ENCODE data around the gene MAP4K3.

MAP4K3 gene

DNA sequence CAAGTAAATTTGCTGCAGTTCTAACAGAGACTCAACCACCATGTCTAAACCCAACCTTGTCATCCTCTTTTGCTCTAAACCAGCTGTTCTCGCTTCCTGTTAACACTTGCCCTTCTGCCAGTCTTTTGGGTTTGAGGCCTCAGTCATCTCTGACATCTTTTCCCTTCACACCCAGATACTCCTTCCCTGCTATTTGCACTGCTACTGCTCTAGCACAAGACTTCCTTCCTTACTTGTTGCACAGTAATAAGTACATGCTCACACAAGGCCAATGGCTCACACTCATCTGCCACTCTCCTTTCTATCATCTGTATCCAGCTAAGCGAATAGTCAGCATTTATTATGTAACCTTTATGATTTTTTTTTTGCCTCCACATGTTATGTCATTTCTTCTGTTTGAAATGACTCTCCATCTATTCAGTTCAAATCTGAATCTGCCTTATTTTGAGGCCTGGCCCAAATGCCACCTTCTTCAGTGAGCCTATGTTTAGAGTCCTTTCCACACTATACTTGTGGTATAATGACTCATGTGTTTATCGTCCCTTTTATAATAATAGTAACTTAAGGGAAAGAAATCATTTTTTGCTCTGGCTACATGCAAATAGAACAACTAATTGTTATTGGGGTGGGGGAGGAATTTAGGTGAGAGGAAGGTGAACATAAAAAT lies 170.8 kb downstream of the MAP4K3 start:
- TF ChIP-seq, protein P1, sequence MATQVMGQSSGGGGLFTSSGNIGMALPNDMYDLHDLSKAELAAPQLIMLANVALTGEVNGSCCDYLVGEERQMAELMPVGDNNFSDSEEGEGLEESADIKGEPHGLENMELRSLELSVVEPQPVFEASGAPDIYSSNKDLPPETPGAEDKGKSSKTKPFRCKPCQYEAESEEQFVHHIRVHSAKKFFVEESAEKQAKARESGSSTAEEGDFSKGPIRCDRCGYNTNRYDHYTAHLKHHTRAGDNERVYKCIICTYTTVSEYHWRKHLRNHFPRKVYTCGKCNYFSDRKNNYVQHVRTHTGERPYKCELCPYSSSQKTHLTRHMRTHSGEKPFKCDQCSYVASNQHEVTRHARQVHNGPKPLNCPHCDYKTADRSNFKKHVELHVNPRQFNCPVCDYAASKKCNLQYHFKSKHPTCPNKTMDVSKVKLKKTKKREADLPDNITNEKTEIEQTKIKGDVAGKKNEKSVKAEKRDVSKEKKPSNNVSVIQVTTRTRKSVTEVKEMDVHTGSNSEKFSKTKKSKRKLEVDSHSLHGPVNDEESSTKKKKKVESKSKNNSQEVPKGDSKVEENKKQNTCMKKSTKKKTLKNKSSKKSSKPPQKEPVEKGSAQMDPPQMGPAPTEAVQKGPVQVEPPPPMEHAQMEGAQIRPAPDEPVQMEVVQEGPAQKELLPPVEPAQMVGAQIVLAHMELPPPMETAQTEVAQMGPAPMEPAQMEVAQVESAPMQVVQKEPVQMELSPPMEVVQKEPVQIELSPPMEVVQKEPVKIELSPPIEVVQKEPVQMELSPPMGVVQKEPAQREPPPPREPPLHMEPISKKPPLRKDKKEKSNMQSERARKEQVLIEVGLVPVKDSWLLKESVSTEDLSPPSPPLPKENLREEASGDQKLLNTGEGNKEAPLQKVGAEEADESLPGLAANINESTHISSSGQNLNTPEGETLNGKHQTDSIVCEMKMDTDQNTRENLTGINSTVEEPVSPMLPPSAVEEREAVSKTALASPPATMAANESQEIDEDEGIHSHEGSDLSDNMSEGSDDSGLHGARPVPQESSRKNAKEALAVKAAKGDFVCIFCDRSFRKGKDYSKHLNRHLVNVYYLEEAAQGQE (IDR thresholded peaks at IDR 0.05; ENCODE audit: insufficient read depth in 1 of 2, low read depth in 2 of 2, low read length in 2 of 2), result no peak
- no peak for TF ChIP-seq POLR2AphosphoS5 (IDR thresholded peaks at IDR 0.05; ENCODE audit: low read depth, low read length)
- no peak for TF ChIP-seq SIN3A (IDR thresholded peaks at IDR 0.05; ENCODE audit: borderline replicate concordance, insufficient read depth, low read length)
- TF ChIP-seq TAF1 (IDR thresholded peaks at IDR 0.05; ENCODE audit: borderline replicate concordance, insufficient read depth, low read length), result no peak
- no peak for TF ChIP-seq FOXP2 (optimal IDR thresholded peaks at IDR 0.05; ENCODE audit: borderline replicate concordance, extremely low read depth, extremely low read length, insufficient read depth)

GRCh38 chr2:39265315-39265714 lies 171.8 kb downstream of the MAP4K3 start:
- TF ChIP-seq FOXP2 (optimal IDR thresholded peaks at IDR 0.05; ENCODE audit: borderline replicate concordance, extremely low read depth, extremely low read length, insufficient read depth), result no peak
- TF ChIP-seq TAF1 (IDR thresholded peaks at IDR 0.05; ENCODE audit: borderline replicate concordance, insufficient read depth, low read length), result no peak
- TF ChIP-seq, protein P1 (IDR thresholded peaks at IDR 0.05; ENCODE audit: insufficient read depth in 1 of 2, low read depth in 2 of 2, low read length in 2 of 2), result no peak
- no peak for TF ChIP-seq SIN3A (IDR thresholded peaks at IDR 0.05; ENCODE audit: borderline replicate concordance, insufficient read depth, low read length)
- TF ChIP-seq POLR2AphosphoS5 (IDR thresholded peaks at IDR 0.05; ENCODE audit: low read depth, low read length), result no peak

DNA sequence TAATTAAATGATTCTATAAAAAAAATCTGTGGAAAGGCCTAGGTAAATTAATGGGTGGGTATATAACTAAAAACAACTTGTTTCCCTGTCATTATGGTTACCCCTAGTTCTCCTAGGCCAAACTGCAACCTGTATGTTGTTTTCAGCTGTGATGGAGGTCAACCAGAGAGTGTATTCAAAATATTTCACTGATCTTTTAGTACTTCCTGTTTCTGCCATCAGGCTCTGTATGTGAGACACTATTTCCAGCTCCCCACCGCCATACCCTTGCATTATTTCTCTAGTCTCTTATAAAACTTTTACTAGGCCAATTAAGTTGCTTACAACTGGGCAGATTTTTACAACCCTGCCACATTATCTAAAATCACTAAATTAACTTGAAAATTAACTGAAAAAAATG lies 172.4 kb downstream of the MAP4K3 start:
- TF ChIP-seq POLR2AphosphoS5 (IDR thresholded peaks at IDR 0.05; ENCODE audit: low read depth, low read length), result no peak
- no peak for TF ChIP-seq FOXP2 (optimal IDR thresholded peaks at IDR 0.05; ENCODE audit: borderline replicate concordance, extremely low read depth, extremely low read length, insufficient read depth)
- TF ChIP-seq TAF1 (IDR thresholded peaks at IDR 0.05; ENCODE audit: borderline replicate concordance, insufficient read depth, low read length), result no peak
- TF ChIP-seq SIN3A (IDR thresholded peaks at IDR 0.05; ENCODE audit: borderline replicate concordance, insufficient read depth, low read length), result no peak
- TF ChIP-seq, protein P1 (IDR thresholded peaks at IDR 0.05; ENCODE audit: insufficient read depth in 1 of 2, low read depth in 2 of 2, low read length in 2 of 2), result no peak

- no peak for TF ChIP-seq SIN3A (IDR thresholded peaks at IDR 0.05; ENCODE audit: borderline replicate concordance, insufficient read depth, low read length)
These were observed 177.0 kb downstream of the MAP4K3 start for GRCh38 chr2:39260087-39260486.

GRCh38 chr2:39256040-39256439 lies 181.0 kb downstream of the MAP4K3 start:
- no peak for TF ChIP-seq TAF1 (IDR thresholded peaks at IDR 0.05; ENCODE audit: borderline replicate concordance, insufficient read depth, low read length)
- TF ChIP-seq FOXP2 (optimal IDR thresholded peaks at IDR 0.05; ENCODE audit: borderline replicate concordance, extremely low read depth, extremely low read length, insufficient read depth), result no peak
- no peak for TF ChIP-seq POLR2AphosphoS5 (IDR thresholded peaks at IDR 0.05; ENCODE audit: low read depth, low read length)
- TF ChIP-seq, protein P1 (IDR thresholded peaks at IDR 0.05; ENCODE audit: insufficient read depth in 1 of 2, low read depth in 2 of 2, low read length in 2 of 2), result no peak
- TF ChIP-seq SIN3A (IDR thresholded peaks at IDR 0.05; ENCODE audit: borderline replicate concordance, insufficient read depth, low read length), result no peak
